H7 (cell line): ENCODE measurements around the gene HLTF. TPM values are rescaled to one million over a fixed set of nuclear protein-coding genes. Genes with fewer than 3 reads are reported as not detected.

Experiments used
- total RNA-seq: library from RNA; depleted of rRNA; stranded (reverse); fragments of >200 nt; shearing (Covaris generic); gene quantifications from 2 replicates; pipeline ENCODE4 v1.2.3, GENCODE V29; 2014; rRNA removed

HLTF gene
- total RNA-seq, 1 experiment from 2014 or later = 48.6 TPM

Other genes starting within 250 kb of the HLTF start
- gene CPA3, start 221.2 kb downstream of the HLTF start, total RNA-seq = not detected in 2 replicates
- gene GYG1, start 95.0 kb downstream of the HLTF start, total RNA-seq = 24.5 and 34.2 TPM in 2 replicates
- 0.14 and 0.15 TPM in 2 replicates for gene HPS3, start 43.1 kb upstream of the HLTF start, total RNA-seq
- gene CP, start 135.3 kb upstream of the HLTF start, total RNA-seq = 0.21 and 0.59 TPM in 2 replicates
- gene TM4SF18, start 247.1 kb upstream of the HLTF start, total RNA-seq = 2.6 and 4.9 TPM in 2 replicates